ENCODE measurements around the gene MCCD1.

DNA sequence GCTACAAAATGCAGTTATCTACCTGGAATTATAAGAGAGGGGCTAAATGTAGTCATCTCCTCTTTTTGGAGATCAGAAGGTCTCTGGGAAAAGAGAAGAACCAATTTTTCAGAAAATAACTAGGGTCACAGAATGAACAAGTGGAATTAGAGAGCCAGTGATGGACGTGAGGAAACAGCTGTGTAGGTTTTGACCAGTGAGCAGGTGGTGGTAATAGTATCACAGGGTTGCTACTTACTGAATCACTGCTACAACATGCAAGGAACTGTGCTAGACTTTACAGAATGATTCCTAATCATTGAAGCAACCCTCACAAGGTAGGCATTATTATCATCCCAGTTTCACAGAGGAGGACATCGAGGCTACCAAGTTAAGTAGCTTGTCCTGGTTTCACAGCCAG lies 15.9 kb downstream of the MCCD1 start:
- TF ChIP-seq, protein P1, sequence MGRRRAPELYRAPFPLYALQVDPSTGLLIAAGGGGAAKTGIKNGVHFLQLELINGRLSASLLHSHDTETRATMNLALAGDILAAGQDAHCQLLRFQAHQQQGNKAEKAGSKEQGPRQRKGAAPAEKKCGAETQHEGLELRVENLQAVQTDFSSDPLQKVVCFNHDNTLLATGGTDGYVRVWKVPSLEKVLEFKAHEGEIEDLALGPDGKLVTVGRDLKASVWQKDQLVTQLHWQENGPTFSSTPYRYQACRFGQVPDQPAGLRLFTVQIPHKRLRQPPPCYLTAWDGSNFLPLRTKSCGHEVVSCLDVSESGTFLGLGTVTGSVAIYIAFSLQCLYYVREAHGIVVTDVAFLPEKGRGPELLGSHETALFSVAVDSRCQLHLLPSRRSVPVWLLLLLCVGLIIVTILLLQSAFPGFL (CRISPR knock-in tag; IDR thresholded peaks at IDR 0.05; ENCODE audit: borderline replicate concordance): no peak
- TF ChIP-seq, protein P2, sequence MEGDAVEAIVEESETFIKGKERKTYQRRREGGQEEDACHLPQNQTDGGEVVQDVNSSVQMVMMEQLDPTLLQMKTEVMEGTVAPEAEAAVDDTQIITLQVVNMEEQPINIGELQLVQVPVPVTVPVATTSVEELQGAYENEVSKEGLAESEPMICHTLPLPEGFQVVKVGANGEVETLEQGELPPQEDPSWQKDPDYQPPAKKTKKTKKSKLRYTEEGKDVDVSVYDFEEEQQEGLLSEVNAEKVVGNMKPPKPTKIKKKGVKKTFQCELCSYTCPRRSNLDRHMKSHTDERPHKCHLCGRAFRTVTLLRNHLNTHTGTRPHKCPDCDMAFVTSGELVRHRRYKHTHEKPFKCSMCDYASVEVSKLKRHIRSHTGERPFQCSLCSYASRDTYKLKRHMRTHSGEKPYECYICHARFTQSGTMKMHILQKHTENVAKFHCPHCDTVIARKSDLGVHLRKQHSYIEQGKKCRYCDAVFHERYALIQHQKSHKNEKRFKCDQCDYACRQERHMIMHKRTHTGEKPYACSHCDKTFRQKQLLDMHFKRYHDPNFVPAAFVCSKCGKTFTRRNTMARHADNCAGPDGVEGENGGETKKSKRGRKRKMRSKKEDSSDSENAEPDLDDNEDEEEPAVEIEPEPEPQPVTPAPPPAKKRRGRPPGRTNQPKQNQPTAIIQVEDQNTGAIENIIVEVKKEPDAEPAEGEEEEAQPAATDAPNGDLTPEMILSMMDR (IDR thresholded peaks at IDR 0.05): no peak
